Activated naive CD8-positive, alpha-beta T cell treated with anti-CD3 and anti-CD28 coated beads, Interleukin-2, amount 50 U/mL, for 16 hours (primary cell): ENCODE data around the gene FNDC3A.
"Not testable (repeated sequence)": the region's sequence is repeated elsewhere in the genome, so short reads cannot be mapped to it uniquely, and the experiment has no call there.

Experiments
- DNase-seq: peaks from one replicate; pipeline ENCODE4 v3.0.0-alpha.2; 2020; ENCODE audit warnings: low read depth, low spot score

Gene FNDC3A

DNA sequence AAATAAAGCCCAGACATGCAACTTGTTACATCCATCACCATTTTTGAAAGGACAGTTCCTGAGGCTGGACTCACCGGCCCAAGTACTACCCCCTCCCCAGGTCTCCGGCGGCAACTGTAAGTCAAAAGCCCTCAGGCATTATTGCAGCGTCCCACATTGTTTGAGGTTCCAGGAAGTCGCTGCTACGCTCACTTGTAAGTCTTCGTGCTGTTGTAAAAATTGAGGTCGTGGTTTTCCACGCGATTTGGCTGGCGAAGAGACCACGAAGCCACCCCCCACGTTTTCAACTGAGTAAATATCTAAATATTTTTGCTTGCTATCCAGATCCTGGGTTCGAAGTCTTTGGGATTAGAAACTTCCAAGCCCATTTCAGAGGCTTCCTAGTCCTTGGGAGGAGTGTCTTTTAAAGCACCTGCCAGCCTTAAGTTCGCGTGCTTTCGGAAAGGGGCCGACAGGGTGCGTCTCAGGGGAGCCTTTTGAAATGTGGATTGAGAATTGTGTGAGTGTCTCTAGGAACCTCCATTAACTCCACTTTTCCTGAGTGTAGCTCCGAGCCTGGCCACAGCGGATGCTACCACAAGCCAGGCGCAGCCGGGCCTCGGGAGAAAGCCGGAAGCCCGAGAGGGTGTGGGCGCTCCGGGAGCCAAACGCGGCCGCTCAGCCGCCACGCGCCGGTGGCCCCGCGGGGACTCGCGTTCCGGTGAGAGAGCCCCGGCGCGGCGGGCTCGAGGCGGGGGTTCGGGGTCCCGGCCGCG lies 434 bp upstream of the FNDC3A start:
- peak; percentile 7 for DNase-seq

DNA sequence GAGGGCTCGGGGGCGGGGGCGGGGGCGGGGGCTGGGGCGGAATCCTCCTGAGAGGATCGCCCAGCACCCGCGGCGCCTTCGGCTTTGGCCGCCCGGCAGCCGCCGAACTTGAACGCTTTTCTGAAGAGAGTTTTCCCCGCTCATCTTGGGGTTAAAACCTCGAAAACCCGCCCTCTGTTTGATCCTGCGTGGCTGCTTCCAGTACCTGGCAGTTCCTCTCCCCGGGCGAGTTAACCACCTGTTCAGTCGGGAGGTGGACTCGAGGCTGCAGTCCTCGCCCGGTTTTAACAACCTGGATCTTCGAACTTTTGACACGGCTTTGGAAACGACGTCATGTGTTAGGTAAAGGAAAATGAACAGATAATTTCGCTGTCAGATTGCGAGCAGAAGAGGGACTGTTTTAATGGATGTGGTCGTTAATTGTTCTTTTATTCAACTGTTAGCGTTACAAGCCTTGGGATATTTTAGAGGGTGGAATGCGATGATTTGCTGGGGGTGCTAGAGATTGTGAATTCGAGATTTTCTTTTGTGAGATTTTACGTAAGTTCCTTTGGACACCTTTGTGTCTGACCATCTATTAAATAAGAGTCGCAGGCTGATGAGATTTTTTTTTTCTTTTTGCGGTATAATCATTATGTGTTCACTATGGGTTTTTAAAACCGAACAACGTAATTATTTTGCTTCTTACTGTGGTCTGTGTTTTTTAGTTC lies 1.0 kb downstream of the FNDC3A start:
- DNase-seq = peak; percentile 3

DNA sequence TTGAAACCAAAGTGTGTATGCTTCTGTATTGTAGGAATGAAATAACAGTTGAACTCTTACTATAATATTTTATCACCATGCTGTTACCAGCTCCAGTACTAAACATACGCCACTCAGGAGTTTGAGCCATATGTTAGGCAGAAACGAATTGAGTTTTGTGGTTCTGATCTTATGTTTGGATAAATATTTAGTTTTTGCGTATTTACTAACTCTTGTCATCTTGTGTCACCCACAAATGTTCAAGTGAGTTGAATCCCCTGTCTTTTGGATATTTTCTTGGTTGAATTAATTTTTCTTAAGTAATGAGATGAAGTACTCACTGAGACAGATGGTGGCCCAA lies 1.5 kb downstream of the FNDC3A start:
- no peak for DNase-seq

DNA sequence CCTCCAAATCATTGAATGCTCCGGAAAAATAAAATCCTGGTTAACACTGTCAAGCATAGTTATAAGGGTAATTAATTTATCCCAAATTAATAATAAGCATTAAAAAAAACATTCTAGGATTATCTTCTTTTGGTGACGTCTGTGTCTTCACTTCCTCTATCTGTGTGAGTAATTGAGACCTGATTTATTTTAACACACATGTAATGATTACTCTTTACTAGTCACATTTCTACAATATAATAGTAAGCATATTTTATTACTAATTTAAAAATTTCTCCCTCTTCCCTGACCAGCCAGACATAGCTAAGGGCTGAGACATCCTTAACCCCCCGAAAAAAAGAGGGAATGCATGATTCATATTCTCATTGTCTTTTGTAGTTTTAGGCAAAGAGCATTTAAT lies 2.3 kb downstream of the FNDC3A start:
- DNase-seq = no peak

DNA sequence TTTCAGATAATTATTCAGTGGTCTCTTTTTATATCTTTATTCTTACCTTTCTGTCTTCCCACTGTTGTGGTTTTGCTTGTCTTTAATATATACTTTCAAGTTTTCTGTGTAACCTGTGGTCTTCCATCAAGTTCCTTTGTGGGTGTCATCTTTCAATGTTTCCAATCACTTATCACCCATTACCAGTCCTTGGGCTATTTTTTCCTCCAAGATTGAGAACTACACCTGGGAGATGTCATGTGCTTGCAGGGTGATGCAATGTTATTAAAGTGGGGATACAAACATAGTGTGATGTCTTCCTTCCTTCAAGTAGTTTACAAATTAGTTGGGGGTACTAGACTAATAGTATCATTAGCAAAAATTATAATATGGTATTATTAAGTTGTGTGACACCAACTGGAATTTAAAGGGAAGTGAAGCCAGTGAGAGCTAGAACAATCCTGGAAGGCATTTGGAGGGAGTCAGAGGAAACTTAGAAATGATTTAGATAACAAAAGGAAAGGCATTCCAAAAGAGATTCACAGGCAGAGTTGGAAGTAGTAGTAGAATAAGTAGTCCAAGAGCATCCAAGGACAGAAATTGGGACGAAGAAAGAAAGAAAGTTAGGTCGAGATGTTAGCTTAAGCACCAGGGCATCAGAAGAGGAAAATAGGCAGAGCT lies 3.4 kb downstream of the FNDC3A start:
- no peak for DNase-seq

DNA sequence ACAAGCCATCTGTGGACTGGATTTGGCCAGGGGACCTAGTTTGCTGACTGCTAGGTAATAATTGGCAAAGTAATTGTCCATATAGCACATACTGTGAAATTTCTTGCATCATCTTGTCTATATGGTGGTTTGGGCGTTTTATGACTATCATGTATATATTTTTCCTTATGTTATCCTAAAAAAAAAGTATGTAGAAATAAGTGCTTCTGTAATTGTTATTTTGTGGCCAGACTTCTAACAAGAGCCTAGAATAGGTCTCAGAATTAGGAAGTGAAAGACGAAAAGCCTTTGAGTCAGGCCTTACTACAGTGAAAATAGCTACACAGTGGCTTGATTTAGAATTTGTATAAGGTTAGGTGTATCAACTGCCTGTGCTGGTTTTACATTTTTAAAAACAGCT lies 4.2 kb downstream of the FNDC3A start:
- DNase-seq = no peak

DNA sequence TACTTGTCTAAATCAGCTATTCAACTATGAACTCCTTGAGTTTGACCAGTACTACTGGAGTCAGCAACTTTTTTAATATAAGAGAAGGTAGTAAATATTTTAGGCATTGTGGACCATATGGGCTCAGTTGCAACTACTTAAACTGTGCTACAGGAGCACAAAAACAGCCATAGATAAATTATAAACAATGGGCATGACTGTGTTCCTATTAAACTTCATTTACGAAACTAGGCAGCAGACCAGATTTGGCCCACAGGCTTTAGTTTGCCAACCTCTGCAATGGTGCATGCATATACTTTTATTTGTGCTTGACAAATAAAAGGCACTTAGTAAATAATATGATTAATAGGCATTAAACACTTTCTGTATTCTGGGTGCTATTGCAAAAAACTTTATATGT lies 7.6 kb downstream of the FNDC3A start:
- DNase-seq = no peak

DNA sequence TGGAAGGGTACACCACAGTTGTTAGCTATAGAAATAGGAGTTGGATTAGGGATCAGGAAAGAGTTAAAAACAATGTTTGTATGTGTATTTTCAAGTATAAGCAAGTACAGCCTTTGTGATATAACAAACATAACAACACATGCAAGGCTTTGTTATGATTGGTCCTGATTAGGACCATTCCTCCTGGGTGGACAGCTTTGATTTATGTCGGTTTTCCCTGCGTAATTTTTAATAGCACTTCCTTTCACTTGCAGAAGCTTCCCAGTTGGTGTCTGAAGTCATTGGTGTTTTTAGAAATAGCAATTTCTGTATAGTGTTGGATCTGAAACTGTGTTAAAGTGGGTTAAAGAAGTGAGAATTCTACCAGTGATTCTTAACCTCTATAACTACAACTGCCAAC lies 10.0 kb downstream of the FNDC3A start:
- no peak for DNase-seq

DNA sequence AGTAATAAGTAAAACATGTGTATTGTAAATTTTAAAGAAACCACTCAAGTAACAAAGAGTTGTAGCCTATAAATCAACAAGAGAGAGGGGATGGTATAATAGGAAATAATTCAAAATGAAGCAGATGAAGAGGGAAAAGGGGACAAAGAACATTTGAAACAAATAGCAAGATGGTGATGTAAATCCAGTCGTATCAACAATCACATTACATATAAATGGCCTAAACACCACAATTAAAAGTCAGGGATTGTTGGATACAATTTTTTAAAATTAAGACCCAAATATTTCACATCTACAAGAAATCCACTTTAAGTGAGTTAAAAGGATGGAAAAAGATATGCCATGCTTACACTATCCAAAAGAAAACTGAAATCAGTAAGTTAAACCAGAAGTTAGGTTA lies 15.2 kb downstream of the FNDC3A start:
- no peak for DNase-seq

DNA sequence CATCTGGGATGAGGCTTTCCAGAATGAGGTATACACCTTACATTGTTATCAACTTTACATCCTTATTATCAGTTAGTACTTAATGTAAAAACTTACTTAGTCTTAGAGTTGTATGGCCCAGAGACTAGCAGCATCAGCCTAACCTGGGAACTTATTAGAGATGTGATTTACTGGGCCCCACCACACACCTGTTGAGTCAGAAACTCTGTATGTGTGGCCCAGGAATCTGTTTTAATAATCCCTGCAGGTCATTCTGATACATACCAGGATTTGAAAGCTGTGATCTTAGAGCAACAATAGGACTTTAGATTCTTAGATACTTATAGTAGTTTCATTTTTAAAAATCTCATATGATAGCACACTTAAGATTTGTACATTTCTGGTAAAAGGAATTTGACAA lies 17.4 kb downstream of the FNDC3A start:
- no peak for DNase-seq

DNA sequence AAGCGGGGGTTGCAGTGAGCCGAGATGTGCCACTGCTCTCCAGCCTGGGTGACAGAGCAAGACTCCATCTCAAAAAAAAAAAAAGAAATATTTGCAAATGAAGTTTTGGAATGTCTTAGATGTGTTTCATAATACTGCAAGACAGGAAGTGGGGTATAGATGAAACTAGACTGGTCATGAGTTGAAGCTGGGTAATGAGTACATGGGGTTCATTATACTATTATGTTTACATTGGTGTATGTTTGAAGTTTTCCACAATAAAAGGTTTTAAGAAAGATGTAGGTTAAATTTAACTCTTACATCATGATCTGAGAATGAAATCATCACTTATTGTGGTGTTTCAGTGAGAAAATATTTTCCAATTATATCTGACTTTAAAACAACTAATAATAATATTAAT lies 19.0 kb downstream of the FNDC3A start:
- no peak for DNase-seq

DNA sequence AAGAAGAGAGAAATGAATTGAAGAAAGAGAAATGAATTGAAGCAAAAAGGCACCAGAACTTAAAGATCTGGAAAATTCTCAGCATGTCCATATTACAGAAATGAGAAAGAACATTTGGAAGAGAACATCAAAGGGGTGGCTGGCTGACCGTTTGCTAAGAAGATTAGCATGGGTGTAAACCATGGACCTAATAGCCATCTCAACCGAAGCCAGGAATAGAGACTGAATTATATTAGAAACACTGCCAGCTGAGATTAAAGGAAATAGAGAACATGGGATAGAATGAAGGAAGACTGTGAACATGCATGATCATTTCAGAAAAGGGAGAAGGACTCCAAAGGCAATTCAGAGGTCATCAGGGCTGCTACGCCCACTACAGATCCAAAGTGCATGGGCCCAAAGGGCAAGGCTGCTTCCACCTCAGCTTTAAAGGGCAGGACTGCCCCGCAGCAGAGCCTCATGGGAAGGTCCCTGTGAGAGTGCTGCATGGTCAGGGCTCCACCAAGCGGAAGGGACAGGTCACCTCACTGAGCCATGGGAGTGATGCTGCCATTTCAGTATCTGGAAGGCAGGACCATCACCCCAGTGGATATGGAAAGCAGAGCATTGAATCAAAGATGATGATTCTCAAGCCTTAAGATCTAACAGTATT lies 23.1 kb downstream of the FNDC3A start:
- DNase-seq = no peak

DNA sequence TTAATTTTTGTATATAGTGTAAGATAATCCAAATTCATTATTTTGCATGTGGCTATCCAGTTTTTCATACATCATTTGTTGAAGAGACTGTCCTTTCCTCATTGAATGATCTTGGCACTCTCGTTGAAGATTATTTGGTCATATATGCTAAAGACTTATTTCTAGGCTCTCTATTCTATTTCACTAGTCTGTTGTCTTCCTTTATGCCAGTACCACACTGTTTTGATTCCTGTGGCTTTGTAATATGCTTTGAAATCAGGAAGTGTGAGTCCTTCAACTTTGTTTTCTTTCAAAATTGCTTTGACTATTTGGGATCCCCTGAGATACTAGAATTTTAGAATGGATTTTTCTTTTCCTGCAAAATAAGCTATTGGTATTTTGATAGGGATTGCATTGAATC lies 24.5 kb downstream of the FNDC3A start:
- no peak for DNase-seq

DNA sequence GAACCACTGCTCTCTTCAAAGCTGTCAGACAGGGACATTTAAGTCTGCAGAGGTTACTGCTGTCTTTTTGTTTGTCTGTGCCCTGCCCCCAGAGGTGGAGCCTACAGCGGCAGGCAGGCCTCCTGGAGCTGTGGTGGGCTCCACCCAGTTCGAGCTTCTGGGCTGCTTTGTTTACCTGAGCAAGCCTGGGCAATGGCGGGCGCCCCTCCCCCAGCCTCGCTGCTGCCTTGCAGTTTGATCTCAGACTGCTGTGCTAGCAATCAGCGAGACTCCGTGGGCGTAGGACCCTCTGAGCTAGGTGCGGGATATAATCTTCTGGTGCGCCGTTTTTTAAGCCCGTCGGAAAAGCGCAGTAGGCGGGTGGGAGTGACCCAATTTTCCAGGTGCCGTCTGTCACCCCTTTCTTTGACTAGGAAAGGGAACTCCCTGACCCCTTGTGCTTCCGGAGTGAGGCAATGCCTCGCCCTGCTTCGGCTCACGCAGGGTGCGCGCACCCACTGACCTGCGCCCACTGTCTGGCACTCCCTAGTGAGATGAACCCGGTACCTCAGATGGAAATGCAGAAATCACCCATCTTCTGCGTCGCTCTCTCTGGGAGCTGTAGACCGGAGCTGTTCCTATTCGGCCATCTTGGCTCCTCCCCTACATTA lies 43.4 kb downstream of the FNDC3A start:
- not testable (repeated sequence) for DNase-seq

DNA sequence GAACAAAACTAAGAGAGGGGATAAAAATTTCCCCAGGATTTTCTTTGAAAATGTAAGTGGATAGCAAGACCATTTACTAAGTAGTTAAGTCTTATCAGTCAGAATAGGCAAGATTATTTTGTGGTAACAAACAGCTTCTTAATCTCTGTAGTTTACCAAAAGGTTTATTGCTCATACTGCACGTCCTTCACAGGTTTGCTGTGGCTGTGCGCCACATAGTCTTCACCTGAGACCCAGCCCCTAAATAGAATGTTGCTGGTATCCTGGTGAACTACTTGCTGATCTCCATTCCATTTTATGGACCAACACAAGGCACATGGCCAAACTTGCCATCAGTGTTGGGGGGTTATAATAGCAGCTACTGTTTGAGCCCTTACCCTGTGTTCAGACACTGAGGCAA lies 44.6 kb downstream of the FNDC3A start:
- DNase-seq = no peak

DNA sequence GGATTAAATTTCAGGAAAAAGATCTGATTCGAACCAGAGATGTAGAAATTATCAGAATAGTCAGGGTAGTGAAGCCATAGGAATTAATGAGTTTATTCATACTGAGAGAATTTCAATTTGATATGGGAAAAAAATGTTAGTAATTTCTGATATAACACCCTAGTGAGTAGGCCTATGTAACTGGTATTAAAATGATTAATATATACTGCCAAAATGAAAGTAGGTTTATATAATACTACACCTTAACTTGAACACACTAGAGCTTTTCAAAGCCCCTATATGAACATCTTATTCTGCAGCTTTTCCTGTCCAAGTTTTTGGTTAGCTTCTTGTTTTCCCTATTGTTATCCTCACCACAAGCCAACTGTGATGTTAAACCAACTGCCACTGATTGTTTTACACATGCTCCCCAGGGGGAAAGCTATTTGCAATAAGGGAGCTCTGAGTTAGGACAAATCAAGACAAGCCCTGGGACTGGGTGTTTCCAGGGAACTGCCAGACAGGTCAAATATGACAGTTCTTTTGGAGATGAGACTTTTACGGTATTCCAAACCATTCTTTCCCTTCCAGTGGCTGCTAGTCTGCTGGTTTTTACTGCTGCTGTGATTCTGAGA lies 45.3 kb downstream of the FNDC3A start:
- DNase-seq = no peak

DNA sequence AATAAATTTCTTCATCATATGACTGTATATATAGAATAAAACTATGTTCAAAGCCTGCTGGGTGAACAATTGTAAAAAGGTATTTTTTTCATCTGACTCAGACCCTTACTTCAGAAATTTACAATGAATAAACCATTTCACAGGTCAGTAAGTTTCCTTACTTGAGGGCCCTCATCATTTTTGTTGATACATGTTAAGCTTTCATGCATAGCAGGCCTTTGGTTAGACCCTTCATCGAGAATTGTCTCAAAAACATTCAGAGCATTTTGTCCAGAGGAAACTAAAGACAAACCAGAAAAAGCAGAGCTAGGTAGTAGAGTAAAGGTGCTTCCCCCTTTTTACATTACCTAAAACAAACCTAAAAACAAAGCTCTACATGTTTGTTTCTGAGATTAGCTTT lies 46.2 kb downstream of the FNDC3A start:
- DNase-seq = no peak

DNA sequence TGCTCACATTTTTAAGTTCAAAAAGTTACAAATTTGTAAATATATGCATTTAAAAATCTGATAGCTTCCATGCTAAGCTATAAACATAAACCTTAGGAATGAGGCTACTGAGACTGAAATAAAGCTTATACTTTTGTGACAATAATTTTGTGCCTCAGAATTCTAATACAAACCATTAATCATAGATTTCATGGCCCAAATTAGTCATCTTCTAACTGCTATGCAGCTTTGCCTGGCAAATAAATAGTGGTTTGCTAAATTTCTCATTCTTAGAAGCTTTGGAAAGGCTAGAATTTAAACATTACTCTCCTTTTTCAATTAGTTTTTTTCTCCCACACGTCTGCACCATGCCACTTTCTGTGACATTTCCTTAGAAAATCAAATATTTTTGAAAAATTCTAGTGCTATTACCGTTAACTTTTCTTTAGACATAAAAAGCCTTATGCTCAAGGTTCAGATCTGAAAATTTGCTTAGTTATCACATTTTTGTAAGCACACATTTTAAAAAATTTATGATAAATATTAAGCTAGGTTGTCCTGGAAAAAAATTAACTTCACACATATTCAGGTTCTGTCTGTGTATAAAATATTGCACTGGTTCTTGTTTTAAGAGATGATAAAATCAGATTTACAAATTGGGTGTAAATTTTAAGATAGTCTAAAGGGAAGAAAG lies 46.9 kb downstream of the FNDC3A start:
- DNase-seq = no peak

DNA sequence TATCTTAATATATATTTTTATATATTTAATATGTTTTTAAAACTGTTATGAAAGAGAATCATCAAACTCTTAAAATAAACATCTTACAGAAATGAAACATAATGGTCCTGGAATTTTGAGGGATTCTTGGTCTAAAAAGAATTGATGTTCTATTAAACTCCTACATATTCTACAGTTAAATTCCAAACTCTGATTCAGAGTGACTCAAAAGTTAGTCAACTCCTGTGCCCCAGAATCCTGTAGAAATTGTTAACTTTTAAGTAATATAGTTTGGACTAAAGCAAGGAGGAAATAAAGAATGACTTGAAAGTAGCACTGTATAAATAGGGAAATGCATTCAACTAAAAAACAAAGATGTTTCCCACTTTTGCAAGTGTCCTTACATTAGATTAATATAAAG lies 47.7 kb downstream of the FNDC3A start:
- no peak for DNase-seq

DNA sequence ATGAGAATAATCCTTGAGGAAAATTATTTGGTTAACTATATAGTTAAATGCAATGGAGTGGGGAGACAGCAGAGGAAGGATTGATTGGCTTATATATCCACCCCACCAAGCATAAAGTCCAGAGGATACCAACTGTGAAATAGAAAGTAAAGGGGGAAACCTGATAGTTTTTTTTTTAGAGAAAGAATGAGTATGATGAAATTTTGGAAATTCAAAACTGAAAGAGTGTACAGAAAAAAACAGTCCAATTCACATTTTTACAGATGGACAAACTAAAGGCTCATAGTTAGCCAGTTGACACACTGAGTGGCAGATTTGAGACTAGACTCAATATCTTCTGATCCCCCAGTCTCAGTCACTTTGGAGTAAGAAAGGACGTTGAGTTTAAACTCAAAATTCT lies 51.1 kb downstream of the FNDC3A start:
- no peak for DNase-seq

DNA sequence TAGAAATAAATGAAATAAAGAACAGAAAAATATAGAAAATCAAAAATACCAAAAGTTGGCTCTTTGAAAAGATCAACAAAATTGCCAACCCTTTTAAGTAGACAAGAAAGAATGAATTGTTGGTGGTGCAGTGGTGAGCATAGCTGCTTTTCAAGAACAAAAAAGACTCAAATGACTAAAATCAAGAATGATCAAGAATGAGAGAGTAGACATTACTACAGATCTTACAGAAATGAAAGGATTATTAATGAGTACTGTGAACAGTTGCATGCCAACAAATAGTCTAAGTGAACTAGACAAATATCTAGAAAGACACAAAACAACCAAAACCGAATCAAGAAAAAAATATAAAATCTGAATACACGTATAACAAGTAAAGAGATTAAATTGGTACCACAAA lies 53.9 kb downstream of the FNDC3A start:
- no peak for DNase-seq
